Measurements from ENCODE around the gene FBXL5.

FBXL5 gene

DNA sequence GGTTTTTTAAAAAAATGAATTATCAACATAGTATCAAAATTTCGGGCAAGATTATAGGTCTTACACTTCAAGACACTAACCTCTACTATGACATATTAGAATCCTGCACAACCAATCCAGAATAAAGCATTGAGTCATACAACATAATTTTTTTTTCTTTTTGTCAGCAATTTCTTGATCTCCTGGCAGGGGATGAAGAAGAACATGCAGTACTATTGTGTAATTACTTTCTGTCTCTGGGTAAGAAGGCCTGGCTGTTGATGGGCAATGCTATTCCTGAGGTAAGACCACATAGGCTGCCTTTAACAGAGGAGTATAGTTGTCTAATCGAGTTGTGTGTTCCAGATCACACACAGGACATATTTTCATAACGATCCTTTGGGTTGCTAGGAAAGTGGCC is 67.5 kb downstream of the FBXL5 start:
- Histone ChIP-seq H3K4me1 (ENCODE audit: control insufficient read depth in 1 of 2, insufficient read depth in 2 of 2, low read length in 2 of 2) (peaks cover 0 to 5% of the 10 kb centered on the region in 2 donors), H3K36me3 (ENCODE audit: control insufficient read depth in 1 of 2, insufficient read depth in 2 of 2, low read length in 2 of 2) (peaks cover 4 to 17% of the 10 kb centered on the region in 2 donors), H3K27me3 (ENCODE audit: low read depth, low read length) (no peaks in the 10 kb centered on the region), H3K4me3 (ENCODE audit: low read depth in 1 of 2, low read length in 2 of 2) (no peak overlapping the region), H3K9me3 (ENCODE audit: control insufficient read depth in 1 of 2, low read length in 2 of 2) (no peaks in the 10 kb centered on the region), H3K27ac (ENCODE audit: low read length) (no peak overlapping the region)

DNA sequence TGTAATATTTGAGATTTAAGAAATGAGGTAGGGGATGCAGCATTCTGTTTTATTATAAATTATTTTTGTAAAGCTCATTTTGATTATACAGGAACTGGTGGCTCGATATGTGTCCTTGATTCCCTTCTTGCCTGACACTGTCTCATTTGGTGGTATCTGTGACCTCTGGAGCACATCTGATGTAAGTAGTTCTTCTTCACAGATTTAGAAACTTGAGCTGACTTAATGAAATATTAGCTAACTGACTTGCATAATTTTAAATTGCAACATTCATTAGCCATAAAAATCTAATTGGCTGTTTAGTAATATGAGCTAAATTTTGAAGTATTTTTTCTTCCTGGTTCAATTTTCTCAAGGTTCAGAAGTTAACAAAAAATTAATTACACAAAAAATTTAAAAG is 69.1 kb downstream of the FBXL5 start:
- Histone ChIP-seq H3K4me3 (ENCODE audit: low read depth in 1 of 2, low read length in 2 of 2) (no peak overlapping the region), H3K27me3 (ENCODE audit: low read depth, low read length) (no peaks in the 10 kb centered on the region), H3K27ac (ENCODE audit: low read length) (no peak overlapping the region), H3K36me3 (ENCODE audit: control insufficient read depth in 1 of 2, insufficient read depth in 2 of 2, low read length in 2 of 2) (peaks cover 4 to 14% of the 10 kb centered on the region in 2 donors), H3K9me3 (ENCODE audit: control insufficient read depth in 1 of 2, low read length in 2 of 2) (no peaks in the 10 kb centered on the region), H3K4me1 (ENCODE audit: control insufficient read depth in 1 of 2, insufficient read depth in 2 of 2, low read length in 2 of 2) (no peaks in the 10 kb centered on the region)

DNA sequence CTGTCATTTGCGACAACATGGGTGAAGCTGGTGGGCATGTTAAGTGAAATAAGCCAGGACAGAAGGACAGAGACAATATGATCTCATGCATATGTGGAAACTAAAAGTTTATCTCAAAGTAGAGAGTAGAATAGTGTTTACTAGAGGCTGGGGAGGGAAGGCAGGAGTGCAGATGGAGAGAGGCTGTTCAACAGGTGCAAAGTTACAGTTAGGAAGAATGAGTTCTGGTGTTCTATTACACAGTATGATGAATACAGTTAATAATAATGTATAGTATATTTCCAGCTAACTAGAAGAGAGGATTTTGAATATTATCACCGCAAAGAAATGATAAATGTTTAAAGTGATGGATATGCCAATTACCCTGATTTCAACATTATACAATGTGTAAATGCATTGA is 69.8 kb downstream of the FBXL5 start:
- Histone ChIP-seq H3K4me3 (ENCODE audit: low read depth in 1 of 2, low read length in 2 of 2) (no peak overlapping the region), H3K36me3 (ENCODE audit: control insufficient read depth in 1 of 2, insufficient read depth in 2 of 2, low read length in 2 of 2) (peaks cover 4 to 18% of the 10 kb centered on the region in 2 donors), H3K4me1 (ENCODE audit: control insufficient read depth in 1 of 2, insufficient read depth in 2 of 2, low read length in 2 of 2) (no peaks in the 10 kb centered on the region), H3K27ac (ENCODE audit: low read length) (no peak overlapping the region), H3K27me3 (ENCODE audit: low read depth, low read length) (no peaks in the 10 kb centered on the region), H3K9me3 (ENCODE audit: control insufficient read depth in 1 of 2, low read length in 2 of 2) (no peaks in the 10 kb centered on the region)

DNA sequence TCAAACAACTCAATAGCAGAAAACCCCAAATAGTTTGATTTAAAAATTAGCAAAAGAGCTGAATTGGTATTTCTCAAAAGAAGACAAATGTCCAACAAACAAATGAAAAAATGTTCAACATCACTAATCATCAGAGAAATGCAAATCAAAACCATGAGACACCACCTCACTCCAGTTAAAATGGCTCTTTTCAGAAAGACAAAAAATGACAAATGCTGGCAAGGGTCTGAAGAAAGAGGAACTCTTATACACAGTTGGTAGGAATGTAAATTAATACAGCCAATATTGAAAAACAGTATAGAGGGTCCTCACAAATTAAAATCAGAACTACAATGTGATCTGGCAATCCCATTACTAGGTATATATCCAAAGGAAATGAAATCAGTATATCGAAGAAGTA is 70.4 kb downstream of the FBXL5 start:
- Histone ChIP-seq H3K27ac (ENCODE audit: low read length) (no peak overlapping the region), H3K27me3 (ENCODE audit: low read depth, low read length) (no peaks in the 10 kb centered on the region), H3K4me3 (ENCODE audit: low read depth in 1 of 2, low read length in 2 of 2) (no peak overlapping the region), H3K36me3 (ENCODE audit: control insufficient read depth in 1 of 2, insufficient read depth in 2 of 2, low read length in 2 of 2) (peaks cover 4 to 23% of the 10 kb centered on the region in 2 donors), H3K9me3 (ENCODE audit: control insufficient read depth in 1 of 2, low read length in 2 of 2) (no peaks in the 10 kb centered on the region), H3K4me1 (ENCODE audit: control insufficient read depth in 1 of 2, insufficient read depth in 2 of 2, low read length in 2 of 2) (no peaks in the 10 kb centered on the region)

DNA sequence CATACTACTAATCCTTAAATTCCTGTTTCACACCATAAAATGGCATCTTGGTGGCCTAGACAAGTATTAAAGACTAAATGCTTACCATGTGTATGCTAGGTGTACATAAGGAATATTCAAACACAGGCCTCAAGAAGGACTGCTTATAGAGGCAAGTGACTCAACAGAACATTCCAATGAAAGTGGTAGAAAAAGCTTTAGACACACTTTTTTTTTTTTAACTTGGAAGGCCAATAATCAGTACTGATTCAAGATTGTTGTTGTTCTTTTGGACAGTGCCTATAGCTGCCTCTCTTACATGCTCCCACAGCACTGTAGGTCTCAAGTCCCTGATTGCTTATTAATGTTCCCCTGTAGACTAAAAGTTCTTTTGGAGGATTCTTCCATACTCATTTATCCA is 77.6 kb downstream of the FBXL5 start:
- H3K4me1 ChIP-seq (ENCODE audit: control insufficient read depth in 1 of 2, insufficient read depth in 2 of 2, low read length in 2 of 2), result no peaks in the 10 kb centered on the region
- H3K9me3 ChIP-seq (ENCODE audit: control insufficient read depth in 1 of 2, low read length in 2 of 2), result no peaks in the 10 kb centered on the region
- no peaks in the 10 kb centered on the region for H3K27me3 ChIP-seq (ENCODE audit: low read depth, low read length)
- no peak overlapping the region for H3K4me3 ChIP-seq (ENCODE audit: low read depth in 1 of 2, low read length in 2 of 2)
- H3K27ac ChIP-seq (ENCODE audit: low read length), result no peak overlapping the region
- peaks cover 0 to 30% of the 10 kb centered on the region in 2 donors for H3K36me3 ChIP-seq (ENCODE audit: control insufficient read depth in 1 of 2, insufficient read depth in 2 of 2, low read length in 2 of 2)

DNA sequence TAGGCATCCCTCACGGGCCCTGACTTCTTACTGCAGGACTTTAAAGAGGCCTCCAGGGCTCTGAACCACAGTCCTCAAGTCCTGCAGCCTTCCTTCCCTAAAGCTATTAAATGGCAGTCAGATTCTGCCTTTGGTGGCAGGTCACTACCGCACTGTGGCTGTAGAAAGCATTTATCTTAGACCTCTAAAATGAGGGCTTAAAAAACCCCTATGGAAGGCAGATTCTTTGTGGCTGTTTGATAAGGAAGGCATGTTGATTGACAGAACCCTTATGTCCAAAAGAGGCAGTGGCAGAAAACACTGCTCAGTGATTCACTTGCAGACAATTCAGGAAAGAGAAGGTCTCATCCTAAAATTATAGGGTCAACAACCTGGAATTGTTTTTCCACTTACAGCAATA is 79.2 kb downstream of the FBXL5 start:
- H3K27me3 ChIP-seq (ENCODE audit: low read depth, low read length), result no peaks in the 10 kb centered on the region
- H3K27ac ChIP-seq (ENCODE audit: low read length), result no peak overlapping the region
- no peaks in the 10 kb centered on the region for H3K9me3 ChIP-seq (ENCODE audit: control insufficient read depth in 1 of 2, low read length in 2 of 2)
- H3K4me1 ChIP-seq (ENCODE audit: control insufficient read depth in 1 of 2, insufficient read depth in 2 of 2, low read length in 2 of 2), result no peaks in the 10 kb centered on the region
- H3K36me3 ChIP-seq (ENCODE audit: control insufficient read depth in 1 of 2, insufficient read depth in 2 of 2, low read length in 2 of 2), result peaks cover 0 to 33% of the 10 kb centered on the region in 2 donors
- no peak overlapping the region for H3K4me3 ChIP-seq (ENCODE audit: low read depth in 1 of 2, low read length in 2 of 2)

DNA sequence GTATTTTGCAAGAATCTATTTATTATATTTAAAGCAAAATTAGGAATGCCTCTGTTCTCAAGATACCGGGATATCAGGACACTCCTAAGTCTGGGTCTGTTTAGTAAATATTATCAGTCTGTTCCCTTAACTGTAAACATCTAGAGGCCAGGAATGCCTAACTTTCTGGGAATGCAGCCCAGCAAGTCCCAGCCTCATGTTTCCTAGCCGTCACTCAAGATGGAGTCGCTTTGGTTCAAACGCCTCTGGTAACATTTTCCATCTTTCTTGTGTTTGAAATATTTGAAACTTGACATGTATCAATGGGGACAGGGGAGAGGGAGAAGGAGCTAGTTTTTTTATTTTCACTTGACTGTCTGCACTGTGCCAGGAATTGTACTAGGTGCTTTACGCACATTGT is 85.4 kb downstream of the FBXL5 start:
- no peak overlapping the region for H3K4me3 ChIP-seq (ENCODE audit: low read depth in 1 of 2, low read length in 2 of 2)
- H3K4me1 ChIP-seq (ENCODE audit: control insufficient read depth in 1 of 2, insufficient read depth in 2 of 2, low read length in 2 of 2), result no peaks in the 10 kb centered on the region
- H3K9me3 ChIP-seq (ENCODE audit: control insufficient read depth in 1 of 2, low read length in 2 of 2), result no peaks in the 10 kb centered on the region
- no peaks in the 10 kb centered on the region for H3K27me3 ChIP-seq (ENCODE audit: low read depth, low read length)
- no peak overlapping the region for H3K27ac ChIP-seq (ENCODE audit: low read length)
- H3K36me3 ChIP-seq (ENCODE audit: control insufficient read depth in 1 of 2, insufficient read depth in 2 of 2, low read length in 2 of 2), result peaks cover 8 to 44% of the 10 kb centered on the region in 2 donors

DNA sequence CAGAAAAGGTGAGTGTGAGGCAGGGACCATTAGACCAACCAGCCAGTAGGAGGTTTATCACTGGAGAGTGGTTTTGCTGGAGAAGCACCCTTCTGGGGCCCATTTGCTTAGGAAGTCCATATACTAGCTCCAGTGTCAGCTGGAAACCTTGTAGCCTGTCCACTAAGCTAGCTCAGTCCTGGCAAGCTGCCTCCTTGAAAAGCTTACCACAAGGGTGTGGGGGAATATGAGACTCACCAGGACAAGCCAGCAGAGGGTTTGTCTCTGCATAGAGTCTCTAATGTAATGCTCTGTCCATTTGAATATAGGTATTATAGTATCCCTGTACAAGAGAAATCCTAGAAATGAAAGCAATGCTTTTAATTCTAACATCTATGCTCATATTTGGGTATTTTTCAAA is 86.3 kb downstream of the FBXL5 start:
- H3K9me3 ChIP-seq (ENCODE audit: control insufficient read depth in 1 of 2, low read length in 2 of 2), result no peaks in the 10 kb centered on the region
- H3K27ac ChIP-seq (ENCODE audit: low read length), result no peak overlapping the region
- peaks cover 10 to 52% of the 10 kb centered on the region in 2 donors for H3K36me3 ChIP-seq (ENCODE audit: control insufficient read depth in 1 of 2, insufficient read depth in 2 of 2, low read length in 2 of 2)
- H3K4me1 ChIP-seq (ENCODE audit: control insufficient read depth in 1 of 2, insufficient read depth in 2 of 2, low read length in 2 of 2), result no peaks in the 10 kb centered on the region
- H3K27me3 ChIP-seq (ENCODE audit: low read depth, low read length), result no peaks in the 10 kb centered on the region
- H3K4me3 ChIP-seq (ENCODE audit: low read depth in 1 of 2, low read length in 2 of 2), result no peak overlapping the region

DNA sequence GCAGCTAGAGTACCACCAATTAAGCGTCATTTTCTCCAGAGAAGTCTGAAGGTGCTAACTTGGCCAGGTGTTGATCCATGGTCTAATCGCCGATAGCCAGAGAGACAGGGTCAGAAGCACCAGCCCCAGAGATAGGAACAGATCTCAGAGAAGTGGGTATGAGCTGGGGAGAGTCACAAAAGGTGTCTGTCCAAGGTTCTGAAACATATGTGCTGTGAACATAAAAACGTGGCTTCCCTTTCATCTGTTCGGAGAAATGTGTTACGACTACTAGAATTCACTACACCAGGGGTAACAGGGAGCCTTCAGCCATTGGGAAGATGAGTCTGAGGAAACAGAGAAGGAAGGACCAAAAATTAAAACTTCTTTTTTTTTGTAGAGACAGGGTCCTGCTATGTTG is 91.3 kb downstream of the FBXL5 start:
- Histone ChIP-seq H3K9me3 (ENCODE audit: control insufficient read depth in 1 of 2, low read length in 2 of 2) (no peaks in the 10 kb centered on the region), H3K4me3 (ENCODE audit: low read depth in 1 of 2, low read length in 2 of 2) (no peak overlapping the region), H3K27me3 (ENCODE audit: low read depth, low read length) (no peaks in the 10 kb centered on the region), H3K36me3 (ENCODE audit: control insufficient read depth in 1 of 2, insufficient read depth in 2 of 2, low read length in 2 of 2) (peaks cover 10 to 52% of the 10 kb centered on the region in 2 donors), H3K4me1 (ENCODE audit: control insufficient read depth in 1 of 2, insufficient read depth in 2 of 2, low read length in 2 of 2) (peaks cover 0 to 6% of the 10 kb centered on the region in 2 donors), H3K27ac (ENCODE audit: low read length) (no peak overlapping the region)

DNA sequence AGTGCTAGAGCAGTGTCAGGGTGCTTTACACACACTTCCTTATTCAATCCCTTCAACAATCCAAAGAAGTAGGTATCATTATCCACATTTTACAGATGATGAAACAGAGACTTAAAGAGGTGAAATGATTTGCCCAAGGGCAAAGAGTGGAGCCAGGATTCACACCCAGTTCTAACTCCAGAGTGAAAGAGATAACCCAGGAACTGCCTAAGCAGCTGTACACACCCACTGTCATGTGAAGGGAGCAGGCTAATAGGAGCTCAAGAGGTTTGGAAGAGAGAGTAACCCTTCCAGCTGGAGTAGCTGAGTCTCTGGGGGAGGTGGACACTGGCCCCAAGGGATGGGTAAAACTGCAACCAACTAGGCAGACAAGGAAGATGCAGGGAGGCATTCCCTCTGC is 92.5 kb downstream of the FBXL5 start:
- H3K36me3 ChIP-seq (ENCODE audit: control insufficient read depth in 1 of 2, insufficient read depth in 2 of 2, low read length in 2 of 2), result peaks cover 11 to 52% of the 10 kb centered on the region in 2 donors
- H3K27ac ChIP-seq (ENCODE audit: low read length), result no peak overlapping the region
- no peaks in the 10 kb centered on the region for H3K9me3 ChIP-seq (ENCODE audit: control insufficient read depth in 1 of 2, low read length in 2 of 2)
- no peaks in the 10 kb centered on the region for H3K27me3 ChIP-seq (ENCODE audit: low read depth, low read length)
- peaks cover 0 to 6% of the 10 kb centered on the region in 2 donors for H3K4me1 ChIP-seq (ENCODE audit: control insufficient read depth in 1 of 2, insufficient read depth in 2 of 2, low read length in 2 of 2)
- H3K4me3 ChIP-seq (ENCODE audit: low read depth in 1 of 2, low read length in 2 of 2), result no peak overlapping the region

DNA sequence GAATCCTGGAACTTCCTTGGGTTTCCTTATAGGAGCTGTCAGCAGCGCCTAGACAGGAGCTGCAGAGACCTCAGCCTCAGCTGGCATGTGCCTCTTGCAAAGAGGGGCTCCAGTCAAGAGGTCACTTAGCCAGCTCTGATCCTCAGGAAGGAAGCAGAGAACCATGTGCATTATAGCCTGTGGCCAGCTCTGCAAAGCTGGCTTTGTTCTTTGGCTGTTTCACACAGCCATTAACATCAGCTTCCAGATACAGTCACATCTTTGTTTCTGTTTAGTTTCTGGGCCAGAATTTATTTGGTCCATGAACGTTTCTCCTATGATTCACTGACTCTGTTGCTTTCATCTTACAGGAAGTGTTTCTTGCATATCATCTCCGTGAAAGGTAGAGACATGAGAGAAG is 93.0 kb downstream of the FBXL5 start:
- Histone ChIP-seq H3K4me3 (ENCODE audit: low read depth in 1 of 2, low read length in 2 of 2) (no peak overlapping the region), H3K27ac (ENCODE audit: low read length) (no peak overlapping the region), H3K27me3 (ENCODE audit: low read depth, low read length) (no peaks in the 10 kb centered on the region), H3K36me3 (ENCODE audit: control insufficient read depth in 1 of 2, insufficient read depth in 2 of 2, low read length in 2 of 2) (peaks cover 16 to 49% of the 10 kb centered on the region in 2 donors), H3K9me3 (ENCODE audit: control insufficient read depth in 1 of 2, low read length in 2 of 2) (no peaks in the 10 kb centered on the region), H3K4me1 (ENCODE audit: control insufficient read depth in 1 of 2, insufficient read depth in 2 of 2, low read length in 2 of 2) (peaks cover 0 to 6% of the 10 kb centered on the region in 2 donors)

DNA sequence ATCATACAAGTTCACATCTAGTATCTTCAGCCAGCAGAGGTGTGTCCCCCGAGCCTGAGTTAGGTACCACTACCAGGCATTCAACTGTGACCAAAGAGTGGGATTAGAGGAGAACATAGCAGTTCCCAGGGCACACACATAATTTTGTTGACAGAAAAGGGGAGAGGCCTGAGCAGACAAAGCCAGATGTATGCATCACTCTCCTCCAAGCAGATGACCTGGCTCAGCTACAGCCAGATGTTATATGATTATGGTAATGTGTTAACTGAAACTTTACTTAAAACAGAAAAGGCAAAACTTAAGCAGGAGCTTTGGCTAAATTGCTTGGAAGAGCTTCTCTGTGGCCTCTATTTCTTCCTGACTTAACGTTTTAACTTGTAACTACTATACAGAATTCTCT is 96.6 kb downstream of the FBXL5 start:
- no peak overlapping the region for H3K4me3 ChIP-seq (ENCODE audit: low read depth in 1 of 2, low read length in 2 of 2)
- H3K36me3 ChIP-seq (ENCODE audit: control insufficient read depth in 1 of 2, insufficient read depth in 2 of 2, low read length in 2 of 2), result peaks cover 26 to 49% of the 10 kb centered on the region in 2 donors
- H3K9me3 ChIP-seq (ENCODE audit: control insufficient read depth in 1 of 2, low read length in 2 of 2), result no peaks in the 10 kb centered on the region
- H3K27ac ChIP-seq (ENCODE audit: low read length), result no peak overlapping the region
- no peaks in the 10 kb centered on the region for H3K27me3 ChIP-seq (ENCODE audit: low read depth, low read length)
- peaks cover 0 to 6% of the 10 kb centered on the region in 2 donors for H3K4me1 ChIP-seq (ENCODE audit: control insufficient read depth in 1 of 2, insufficient read depth in 2 of 2, low read length in 2 of 2)

All from muscle layer of duodenum (tissue), 2 donors.